OCI-LY7 (cell line): ENCODE results near the gene ST8SIA4. TPM values are rescaled to one million over a fixed set of nuclear protein-coding genes. Genes with fewer than 3 reads are reported as not detected.
A peak's percentile ranks its signal among the peaks of the same experiment; 100 is the strongest.

ENCODE experiments used
- BruUV-seq: library from RNA; stranded (reverse); fragments of 400-500 nt; replicated peaks from 2 replicates; lab custom pipeline; 2021; lab: Mats Ljungman, UMichigan
- CTCF ChIA-PET: fragments of 300-600 bp; sonication (Branson Sonifier 250); formaldehyde crosslinking; loops from one replicate; lab custom pipeline; 2022; ENCODE audit warnings: antibody characterized with exemption; ENCODE audit not compliant: unreplicated experiment; lab: Charles Lee
- POLR2A ChIA-PET: fragments of 300-600 bp; sonication (Branson Sonifier 250); formaldehyde crosslinking; loops from one replicate; lab custom pipeline; 2022; ENCODE audit warnings: antibody characterized with exemption; lab: Charles Lee
- DNase-seq: peaks from one replicate; pipeline ENCODE4 v3.0.0-alpha.2; 2015; ENCODE audit warnings: low spot score
- H2AFZ ChIP-seq: fragments of 200-600 bp; sonication (generic), shearing (Covaris generic); 2 replicates; pipeline ENCODE4 v1.6.1; 2014; ENCODE audit warnings: mild to moderate bottlenecking, antibody characterized with exemption, low read length, moderate library complexity
- H3K27ac ChIP-seq: fragments of 200-600 bp; sonication (generic); 2 replicates; pipeline ENCODE4 v1.5.1; 2014; ENCODE audit warnings: mixed run types, low read depth, mild to moderate bottlenecking, moderate library complexity, low read length, inconsistent platforms; ENCODE audit not compliant: poor library complexity, severe bottlenecking
- H3K36me3 ChIP-seq: fragments of 200-600 bp; sonication (generic); 2 replicates; pipeline ENCODE4 v1.6.1; 2014; ENCODE audit warnings: mild to moderate bottlenecking, antibody characterized with exemption, low read length, moderate library complexity, mixed read lengths; ENCODE audit not compliant: insufficient read depth
- H3K4me1 ChIP-seq: fragments of 200-600 bp; sonication (generic); 2 replicates; pipeline ENCODE4 v1.5.1; 2014; ENCODE audit warnings: mild to moderate bottlenecking, low read length; ENCODE audit not compliant: insufficient read depth, poor library complexity, severe bottlenecking
- H3K4me2 ChIP-seq: fragments of 200-600 bp; sonication (generic); 2 replicates; pipeline ENCODE4 v1.6.1; 2014; ENCODE audit warnings: mild to moderate bottlenecking, low read length
- H3K4me3 ChIP-seq: fragments of 200-600 bp; sonication (generic); 2 replicates; pipeline ENCODE4 v1.5.1; 2014; ENCODE audit warnings: mild to moderate bottlenecking, low read depth, low read length; ENCODE audit not compliant: poor library complexity, severe bottlenecking
- H3K79me2 ChIP-seq: fragments of 200-600 bp; sonication (generic); 2 replicates; pipeline ENCODE4 v1.6.1; 2016; ENCODE audit warnings: low read depth, mild to moderate bottlenecking, low read length, moderate library complexity, mixed read lengths; ENCODE audit not compliant: insufficient read depth
- H3K9me2 ChIP-seq: fragments of 200-600 bp; sonication (generic); 2 replicates; pipeline ENCODE4 v1.6.1; 2016; ENCODE audit warnings: mild to moderate bottlenecking, low read length, mixed read lengths; ENCODE audit not compliant: insufficient read depth
- H3K9me3 ChIP-seq: fragments of 200-600 bp; sonication (generic); 2 replicates; pipeline ENCODE4 v1.6.1; 2014; ENCODE audit warnings: mild to moderate bottlenecking, mixed run types, low read length, mixed read lengths
- H4K20me1 ChIP-seq: fragments of 200-600 bp; sonication (generic); 2 replicates; pipeline ENCODE4 v1.6.1; 2014; ENCODE audit warnings: mild to moderate bottlenecking, antibody characterized with exemption, low read length, moderate library complexity, mixed read lengths; ENCODE audit not compliant: insufficient read depth
- CTCF ChIP-seq: fragments of 200-600 bp; sonication (generic); conservative IDR thresholded peaks from 2 replicates; pipeline ENCODE4 v1.5.1; 2014; ENCODE audit warnings: mild to moderate bottlenecking, antibody characterized with exemption, low read length, moderate library complexity, mixed read lengths
- EZH2phosphoT487 ChIP-seq: fragments of 200-600 bp; sonication (generic); IDR thresholded peaks from 2 replicates; pipeline ENCODE4 v1.6.1; 2018; ENCODE audit warnings: low read depth, borderline replicate concordance, mild to moderate bottlenecking, mixed run types, antibody characterized with exemption, low read length, moderate library complexity, mixed read lengths
- intact Hi-C: fragments of 100-400 bp; cut with micrococcal nuclease; formaldehyde crosslinking; loops from one replicate; pipeline ENCODE4 v1.10.0; 2022; ENCODE audit not compliant: unreplicated experiment
- total RNA-seq, 2 experiments: library from RNA; depleted of rRNA in 1 of 2; stranded (reverse); fragments of >200 nt in 1 of 2; shearing (Covaris generic) in 1 of 2; gene quantifications; 2 replicates each; pipeline ENCODE4 v1.2.3, GENCODE V29; 2014 to 2022

ST8SIA4 gene
- total RNA-seq, 2 experiments from 2014 or later: 10.2 to 40.3 TPM

GRCh38 chr5:100889165-100889743, 13.8 kb downstream of the ST8SIA4 start:
- BruUV-seq: no TSS peak
- peaks cover 62% of the 10 kb centered on the region; the same call in 1 of the 2 replicates for H3K79me2 ChIP-seq
- H3K9me2 ChIP-seq: no peaks in the 10 kb centered on the region
- no peak overlapping the region for H2AFZ ChIP-seq
- no peak for TF ChIP-seq EZH2phosphoT487
- TF ChIP-seq CTCF: no peak
- peak overlapping the region; percentile 60 for H3K4me3 ChIP-seq
- H3K9me3 ChIP-seq: peaks cover 8% of the 10 kb centered on the region; the same call in 1 of the 2 replicates
- H3K36me3 ChIP-seq: peaks cover 51% of the 10 kb centered on the region
- ChIA-PET POLR2A (interaction anchor here (1.0 to 9.0 kb wide), 13 partner anchors 11 to 114 kb away, joined by 3 to 260 read pairs (median 8); partner anchors contain the start of gene ST8SIA4), CTCF (no interaction called here)
- peak overlapping the region; percentile 77 for H3K4me2 ChIP-seq
- intact Hi-C loops: loop anchor here (1.0 kb wide), 1 partner anchor 36 kb away; no protein-coding TSS in a partner anchor
- no peaks in the 10 kb centered on the region for H4K20me1 ChIP-seq
- H3K27ac ChIP-seq: peak overlapping the region; percentile 96
- peaks cover 81% of the 10 kb centered on the region for H3K4me1 ChIP-seq
- DNase-seq: peak; percentile 89

- Histone ChIP-seq H3K79me2 (no peaks in the 10 kb centered on the region), H3K36me3 (peaks cover 50% of the 10 kb centered on the region), H2AFZ (no peak overlapping the region), H3K4me1 (peaks cover 9% of the 10 kb centered on the region), H3K4me3 (no peak overlapping the region), H3K9me2 (no peaks in the 10 kb centered on the region), H3K9me3 (peaks cover 8% of the 10 kb centered on the region; the same call in 1 of the 2 replicates), H4K20me1 (no peaks in the 10 kb centered on the region), H3K27ac (no peak overlapping the region), H3K4me2 (no peak overlapping the region)
- POLR2A ChIA-PET: interaction anchor here (0.6 to 2.7 kb wide), 5 partner anchors 9 to 770 kb away, joined by 3 to 8 read pairs (median 3); no protein-coding TSS in a partner anchor
- CTCF ChIA-PET: no interaction called here
- BruUV-seq: no TSS peak
- TF ChIP-seq CTCF (no peak), EZH2phosphoT487 (no peak)
- intact Hi-C loops: no loop called here
- DNase-seq: no peak
These were observed 25.8 kb downstream of the ST8SIA4 start for GRCh38 chr5:100877274-100877673.
